Activated T-helper 9 cell treated with anti-CD3 and anti-CD28 coated beads, Interleukin-2, amount 50 U/mL, for 16 hours (primary cell): Measurements from ENCODE around the gene ELOA.
A peak's percentile ranks its signal among the peaks of the same experiment; 100 is the strongest.
"Not testable (repeated sequence)": the region's sequence is repeated elsewhere in the genome, so short reads cannot be mapped to it uniquely, and the experiment has no call there.

Source experiments
- DNase-seq: peaks from one replicate; pipeline ENCODE4 v3.0.0-alpha.2; 2020; ENCODE audit warnings: low read depth

ELOA gene

DNA sequence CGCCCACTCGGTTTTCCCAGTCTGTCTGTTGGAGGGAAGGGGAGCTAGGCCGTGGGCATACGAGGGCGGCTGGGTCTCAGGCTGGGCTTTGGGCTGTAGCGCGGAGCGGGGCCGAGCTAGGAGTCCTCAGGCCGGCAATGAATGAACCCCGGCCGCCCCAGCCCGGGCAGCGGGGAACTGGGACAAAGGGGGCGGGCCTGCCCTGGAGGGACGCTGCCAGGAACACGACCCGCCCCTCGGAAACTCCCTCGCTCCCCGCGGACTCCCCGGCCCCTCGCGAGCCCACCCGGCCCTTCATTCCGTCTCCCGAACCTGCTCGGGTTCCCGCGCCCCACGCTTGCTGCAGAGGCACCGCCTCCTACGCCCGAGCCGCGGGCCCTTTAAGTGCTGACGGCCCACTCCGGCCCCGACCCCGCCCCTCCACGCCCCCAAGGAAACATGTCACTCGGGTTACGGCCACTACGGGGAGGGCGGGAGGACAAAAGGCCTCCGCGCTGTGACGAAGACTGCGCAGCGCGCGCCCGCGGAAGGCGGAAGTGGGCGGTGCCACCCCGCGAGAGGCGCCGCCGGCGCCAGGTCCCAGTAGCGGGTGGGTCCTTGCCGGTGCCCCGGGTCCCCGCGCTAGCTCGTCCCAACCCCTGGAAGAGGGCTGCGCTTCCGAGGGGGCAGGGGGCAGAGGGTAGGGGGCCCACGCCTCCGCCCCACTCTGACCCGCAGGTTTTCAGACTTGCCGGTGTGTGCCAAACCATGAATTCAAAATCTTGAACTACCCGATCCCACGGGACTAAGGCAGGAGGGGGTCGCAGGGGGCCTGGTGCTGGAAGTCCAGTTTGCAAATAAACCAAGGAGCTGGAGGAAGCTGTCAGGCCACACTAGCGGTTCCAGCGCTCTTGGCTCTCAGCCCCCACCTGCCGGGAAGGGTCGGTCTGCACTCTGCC, 57.4 kb downstream of the ELOA start, which contains the start of gene GALE:
Gene GALE, minus strand, starts transcription at position 355 of the 938 bp plus-strand sequence. CDS start 1,747 bp downstream, outside the sequence.
- DNase-seq: peak; percentile 97

DNA sequence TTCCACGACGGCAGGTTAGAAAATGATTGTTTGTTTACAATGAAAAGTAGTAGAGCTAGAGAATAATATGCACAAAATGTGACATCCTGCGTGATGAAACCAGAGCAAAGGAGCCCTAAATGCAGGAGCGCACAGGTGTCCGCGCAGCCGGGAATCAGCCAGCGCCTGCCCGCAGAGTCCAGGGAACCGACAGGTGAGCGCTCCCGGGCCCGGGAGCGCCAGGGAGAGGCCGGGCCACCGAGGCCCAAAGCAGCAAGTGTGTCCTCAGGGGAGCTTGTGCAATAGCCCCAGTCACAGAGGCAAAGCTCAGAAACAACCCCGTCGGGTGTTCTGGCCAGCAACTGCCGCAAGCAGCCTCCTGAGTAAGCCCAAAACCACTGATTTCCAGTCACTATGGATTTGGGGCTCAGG, 58.1 kb downstream of the ELOA start:
- DNase-seq: no peak

DNA sequence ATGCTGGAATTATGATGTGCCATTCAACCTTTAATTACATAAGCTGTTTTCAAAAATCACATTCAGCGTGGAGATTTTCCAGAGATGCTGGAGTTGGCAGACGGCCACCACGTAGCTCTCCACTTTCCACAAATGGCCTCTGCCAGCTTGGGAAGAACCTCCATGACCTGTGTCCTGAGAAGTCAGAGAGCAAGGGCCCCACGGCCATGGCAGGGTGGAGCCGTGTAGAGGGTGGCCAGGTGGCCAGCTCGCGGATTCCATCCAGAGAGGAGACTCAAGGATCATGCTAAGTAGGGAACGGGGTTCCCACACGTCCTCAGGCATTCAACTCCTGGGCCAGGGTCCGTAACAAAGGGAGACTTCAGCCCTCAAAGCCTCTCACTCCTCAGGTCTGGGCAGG, 58.6 kb downstream of the ELOA start:
- DNase-seq: no peak

- not testable (repeated sequence) for DNase-seq
Observed at GRCh38 chr1:23802809-23803342, 59.6 kb downstream of the ELOA start.

DNA sequence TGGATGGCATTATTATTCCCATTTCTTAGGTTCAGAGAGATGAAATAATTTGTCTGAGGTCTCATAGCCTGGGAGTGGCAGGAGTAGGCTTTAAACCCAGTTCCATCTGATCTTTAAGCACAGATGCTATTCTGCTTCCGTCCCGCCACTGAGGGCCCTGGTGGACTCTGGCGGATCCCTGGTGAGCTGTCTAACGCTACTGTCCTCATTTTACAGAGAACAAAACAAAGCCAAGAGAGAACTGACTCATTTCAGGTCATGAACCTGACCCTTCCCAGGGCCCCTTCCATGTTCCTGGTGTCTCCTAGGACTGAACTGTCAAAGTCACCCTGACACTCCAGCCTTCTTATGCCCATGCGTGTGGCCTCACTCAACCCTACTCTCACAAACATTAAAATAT, 60.4 kb downstream of the ELOA start:
- DNase-seq: no peak

DNA sequence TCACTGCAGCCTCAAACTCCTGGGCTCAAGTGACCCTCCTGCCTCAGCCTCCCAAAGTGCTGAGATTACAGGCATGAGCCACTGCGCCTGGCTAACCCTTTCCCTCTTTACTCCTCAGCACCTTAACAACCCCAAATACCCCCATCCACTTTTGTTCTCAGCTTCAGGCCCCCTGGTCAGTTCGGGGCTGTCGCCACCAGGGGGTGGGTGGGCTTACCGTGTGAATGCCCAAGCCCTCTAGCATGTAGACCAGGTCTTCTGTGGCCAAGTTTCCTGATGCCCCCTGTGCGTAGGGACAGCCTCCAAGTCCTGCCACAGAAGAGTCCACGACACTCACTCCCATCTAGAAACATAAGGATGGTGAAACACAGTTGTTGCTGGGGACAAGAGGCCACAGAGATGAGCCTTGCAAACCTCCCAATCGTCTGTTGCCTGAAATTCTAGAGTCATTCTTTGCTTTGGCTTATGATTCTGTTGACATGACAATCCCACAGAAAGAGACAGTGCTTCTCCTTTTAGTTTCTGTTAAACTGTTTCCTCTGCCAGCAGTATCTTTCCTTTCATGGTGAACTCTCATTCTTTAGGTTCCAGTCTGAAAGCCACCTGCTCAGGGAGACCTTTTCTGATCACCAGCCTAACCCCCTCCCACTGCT, 61.0 kb downstream of the ELOA start:
- no peak for DNase-seq

DNA sequence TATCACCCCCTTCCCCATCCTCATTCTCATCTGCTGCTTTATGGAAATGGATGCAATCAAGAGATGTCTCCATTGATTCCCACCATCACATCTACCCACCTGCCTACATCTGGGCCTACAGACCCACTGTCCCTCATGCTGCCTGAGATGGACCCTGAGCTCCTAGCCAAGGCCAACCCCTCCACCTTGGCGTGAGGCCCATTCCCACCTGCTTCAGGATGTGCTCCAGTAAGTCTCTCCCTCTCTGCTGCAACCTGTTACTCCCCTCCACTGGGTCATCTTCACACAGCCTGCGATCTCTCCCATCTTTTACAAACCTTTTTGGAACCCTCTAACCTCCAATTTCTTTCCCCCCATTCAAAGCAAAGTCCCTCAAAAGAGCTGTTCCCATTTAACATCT, 61.8 kb downstream of the ELOA start:
- DNase-seq: no peak

DNA sequence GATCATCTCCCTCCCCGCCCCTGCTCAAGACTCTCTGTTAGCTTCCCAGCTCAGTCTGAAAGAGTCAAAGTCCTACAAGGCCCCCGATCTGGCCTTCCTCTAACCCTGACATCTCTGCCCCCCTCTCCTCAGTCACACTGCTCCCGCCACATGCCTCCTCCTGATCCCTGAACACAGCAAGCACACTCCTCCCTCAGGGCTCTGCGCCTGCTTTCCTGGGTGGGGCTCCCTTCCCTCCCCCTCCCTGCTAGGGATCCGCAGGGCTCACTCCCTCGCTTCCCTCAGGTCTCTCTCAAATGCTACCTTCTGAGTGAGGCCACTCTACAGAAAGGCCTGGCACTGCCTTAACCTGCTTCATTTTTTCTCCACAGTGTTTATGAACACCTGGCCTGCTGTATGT, 63.0 kb downstream of the ELOA start:
- DNase-seq: no peak

DNA sequence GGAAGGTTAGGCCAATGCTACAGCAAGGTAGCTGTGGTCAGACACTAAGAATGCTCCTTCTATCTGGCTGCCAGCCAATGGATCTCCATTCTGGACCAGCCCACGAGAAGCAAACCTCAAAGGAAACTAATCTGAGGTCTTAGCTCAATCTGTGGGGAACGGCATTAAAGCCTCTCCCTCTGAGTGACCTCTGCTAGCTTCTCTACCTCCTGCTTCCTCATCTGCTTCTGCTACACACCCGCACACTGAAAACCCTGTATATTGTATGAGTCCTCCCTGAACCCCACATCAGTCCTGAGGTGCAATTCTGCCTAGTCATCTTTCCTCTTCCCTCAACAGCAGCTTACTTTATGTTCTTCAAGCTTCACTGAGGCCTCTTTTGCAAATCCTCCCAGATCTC, 64.2 kb downstream of the ELOA start:
- DNase-seq: no peak

DNA sequence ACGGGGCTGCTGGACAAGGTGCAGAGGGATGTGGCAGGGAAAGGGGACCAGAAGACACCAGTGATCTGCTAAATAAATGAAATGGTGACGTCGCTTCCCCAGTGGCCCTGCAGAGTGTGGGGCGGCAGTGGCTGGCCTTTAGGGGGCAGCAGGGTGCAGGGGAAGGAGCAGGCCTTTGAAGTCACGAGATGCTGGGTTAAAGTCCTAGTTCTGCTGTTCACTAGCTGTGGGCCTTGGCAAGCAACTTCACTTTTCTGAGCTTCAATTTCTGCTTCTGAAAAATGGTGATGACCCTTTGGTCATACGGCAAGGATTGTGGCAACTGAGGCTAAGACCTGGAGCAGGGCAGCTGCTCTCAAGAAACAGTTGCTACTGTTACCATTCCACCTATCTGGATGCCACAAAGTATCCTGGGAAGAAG, 66.5 kb downstream of the ELOA start:
- DNase-seq: peak; percentile 65

DNA sequence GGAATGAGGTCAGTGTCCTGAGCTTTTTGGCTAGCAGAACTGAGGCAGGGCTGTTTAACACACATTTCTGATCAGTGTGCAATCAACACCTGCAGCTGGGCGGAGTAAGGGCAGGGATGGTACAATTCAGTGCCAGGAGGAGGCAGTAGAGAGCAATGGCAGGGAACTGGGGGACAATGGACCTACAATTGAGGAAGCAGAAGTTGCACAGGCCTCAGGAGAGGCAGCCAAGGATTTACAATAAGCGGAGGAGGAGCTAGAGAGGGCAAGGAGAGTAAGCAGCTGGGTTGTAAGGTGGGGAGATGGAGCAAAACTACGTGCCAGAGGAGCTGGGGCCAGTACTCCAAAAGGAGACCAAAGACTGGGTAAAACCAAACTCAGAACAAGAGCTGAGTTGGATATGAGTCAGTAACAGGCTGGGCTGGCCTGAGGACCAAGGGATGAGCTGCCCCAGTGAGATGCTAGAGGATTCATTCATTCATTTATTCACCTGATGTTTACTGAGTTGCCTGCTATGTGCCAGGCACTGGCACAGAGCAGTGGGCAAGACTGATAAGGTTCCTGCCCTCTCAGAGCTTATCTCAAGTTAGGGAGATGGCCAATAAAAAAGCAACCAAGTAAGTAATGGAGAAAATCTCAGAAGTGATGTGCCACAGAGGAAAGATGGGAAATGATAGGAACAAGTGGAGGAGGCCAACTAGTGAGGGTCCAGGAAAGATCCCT, 67.7 kb downstream of the ELOA start:
- no peak for DNase-seq
